ENCODE results near the gene CREB5. TPM values are rescaled to one million over a fixed set of nuclear protein-coding genes. Genes with fewer than 3 reads are reported as not detected.
A peak's percentile ranks its signal among the peaks of the same experiment; 100 is the strongest.
"Not testable (repeated sequence)": the region's sequence is repeated elsewhere in the genome, so short reads cannot be mapped to it uniquely, and the experiment has no call there.

Gene CREB5
- total and polyA plus RNA-seq, 3 donors from 2014 or later = 2.0 to 2.9 (median 2.9) TPM

DNA sequence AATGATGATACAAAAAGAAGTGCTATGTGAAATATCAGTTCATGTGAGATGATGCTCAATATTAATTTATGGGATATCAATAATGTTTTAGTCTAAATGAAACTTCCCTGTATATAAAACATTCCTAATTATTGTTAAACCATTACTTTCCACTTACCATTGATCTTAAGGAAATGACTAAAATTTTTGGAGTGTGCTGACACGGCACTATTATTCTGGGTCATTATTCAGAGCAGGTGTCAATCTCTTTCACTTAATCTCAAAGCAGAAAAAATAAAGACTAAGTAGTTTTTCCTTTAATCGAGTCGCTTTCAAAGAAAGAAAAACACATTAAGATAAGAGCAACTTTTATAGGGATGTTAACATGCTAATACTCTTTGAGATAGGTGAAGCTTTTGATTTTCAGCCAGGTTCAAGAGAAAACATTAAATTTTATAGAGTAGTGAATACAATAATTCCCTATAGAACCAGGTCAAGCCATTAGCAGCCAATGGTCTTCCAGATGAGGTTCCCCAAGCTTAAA lies 11.4 kb upstream of the CREB5 start:
- no peak for DNase-seq
- WGBS, 2 donors = 79 to 84% methylated on average over 3 of the region's 3 CpGs
- H3K36me3 ChIP-seq (ENCODE audit: low read depth, missing control alignments) = no peaks in the 10 kb centered on the region
- no peak overlapping the region for H3K4me3 ChIP-seq
- intact Hi-C loops (cut with DNase I; ENCODE audit: low total_unique reads) = no loop called here
- no peaks in the 10 kb centered on the region for H3K4me1 ChIP-seq
- TF ChIP-seq CTCF (IDR thresholded peaks at IDR 0.05) (no peak), POLR2A (IDR thresholded peaks at IDR 0.05) (no peak)
- no peaks in the 10 kb centered on the region for H3K9me3 ChIP-seq
- H3K27me3 ChIP-seq = no peaks in the 10 kb centered on the region
- H3K27ac ChIP-seq = no peak overlapping the region

DNA sequence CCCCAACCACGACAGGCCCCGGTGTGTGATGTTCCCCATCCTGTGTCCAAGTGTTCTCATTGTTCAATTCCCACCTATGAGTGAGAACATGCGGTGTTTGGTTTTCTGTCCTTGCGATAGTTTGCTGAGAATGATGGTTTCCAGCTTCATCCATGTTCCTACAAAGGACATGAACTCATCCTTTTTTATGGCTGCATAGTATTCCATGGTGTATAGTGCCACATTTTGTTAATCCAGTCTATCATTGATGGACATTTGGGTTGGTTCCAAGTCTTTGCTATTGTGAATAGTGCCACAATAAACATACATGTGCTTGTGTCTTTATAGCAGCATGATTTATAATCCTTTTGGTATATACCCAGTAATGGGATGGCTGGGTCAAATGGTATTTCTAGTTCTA lies 10.8 kb upstream of the CREB5 start:
- DNase-seq; H3K27ac ChIP-seq; H3K4me1 ChIP-seq; H3K4me3 ChIP-seq; intact Hi-C loops (cut with DNase I; ENCODE audit: low total_unique reads); H3K27me3 ChIP-seq; H3K36me3 ChIP-seq (ENCODE audit: low read depth, missing control alignments); H3K9me3 ChIP-seq: not testable (repeated sequence)
- WGBS, 2 donors = 92 to 94% methylated on average over 4 of the region's 4 CpGs

GRCh38 chr7:28405662-28406061 lies 6.7 kb upstream of the CREB5 start:
- Histone ChIP-seq H3K27ac (no peak overlapping the region), H3K4me3 (no peak overlapping the region), H3K4me1 (peaks cover 5% of the 10 kb centered on the region), H3K27me3 (no peaks in the 10 kb centered on the region), H3K36me3 (ENCODE audit: low read depth, missing control alignments) (no peaks in the 10 kb centered on the region), H3K9me3 (no peaks in the 10 kb centered on the region)
- TF ChIP-seq CTCF (IDR thresholded peaks at IDR 0.05) (no peak), POLR2A (IDR thresholded peaks at IDR 0.05) (no peak)
- WGBS, 2 donors = 57 to 60% methylated on average over 5 of the region's 5 CpGs
- intact Hi-C loops (cut with DNase I; ENCODE audit: low total_unique reads) = no loop called here
- DNase-seq = no peak

GRCh38 chr7:28406192-28406591 lies 6.1 kb upstream of the CREB5 start:
- no peaks in the 10 kb centered on the region for H3K27me3 ChIP-seq
- WGBS, 2 donors = 70 to 84% methylated on average over 3 to 5 of the region's 5 CpGs
- H3K9me3 ChIP-seq = no peaks in the 10 kb centered on the region
- TF ChIP-seq CTCF (IDR thresholded peaks at IDR 0.05) = no peak
- TF ChIP-seq POLR2A (IDR thresholded peaks at IDR 0.05) = no peak
- H3K4me1 ChIP-seq = peaks cover 9% of the 10 kb centered on the region
- no peaks in the 10 kb centered on the region for H3K36me3 ChIP-seq (ENCODE audit: low read depth, missing control alignments)
- H3K27ac ChIP-seq = no peak overlapping the region
- H3K4me3 ChIP-seq = no peak overlapping the region
- peak; percentile 16 for DNase-seq
- intact Hi-C loops (cut with DNase I; ENCODE audit: low total_unique reads) = no loop called here

DNA sequence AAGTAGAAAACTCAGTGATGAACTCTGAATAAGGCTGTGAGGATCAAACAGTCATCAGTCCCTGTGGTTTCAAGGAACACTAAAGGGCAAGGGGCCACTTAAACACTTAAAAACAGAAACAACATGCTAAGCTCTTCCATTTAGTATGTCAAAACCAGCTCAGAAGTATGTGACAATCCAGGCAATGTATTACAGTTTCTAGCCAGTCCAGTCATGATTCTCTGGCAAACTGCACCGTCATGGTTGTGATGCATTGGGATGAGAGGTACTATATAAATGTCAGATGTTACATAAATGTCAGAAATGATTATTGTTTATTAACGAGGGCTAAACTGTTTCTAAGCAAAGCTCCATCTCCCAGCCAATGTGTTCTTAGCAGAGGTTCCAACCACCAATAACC lies 4.7 kb upstream of the CREB5 start:
- DNase-seq = no peak
- TF ChIP-seq CTCF (IDR thresholded peaks at IDR 0.05) = no peak
- TF ChIP-seq POLR2A (IDR thresholded peaks at IDR 0.05) = no peak
- Histone ChIP-seq H3K4me3 (no peak overlapping the region), H3K9me3 (no peaks in the 10 kb centered on the region), H3K27ac (no peak overlapping the region), H3K27me3 (no peaks in the 10 kb centered on the region), H3K36me3 (ENCODE audit: low read depth, missing control alignments) (no peaks in the 10 kb centered on the region), H3K4me1 (peaks cover 9% of the 10 kb centered on the region)
- WGBS, 2 donors = 77% methylated on average over 2 of the region's 2 CpGs
- intact Hi-C loops (cut with DNase I; ENCODE audit: low total_unique reads) = no loop called here
